Heart right ventricle (tissue), 16 donors: ENCODE results near the gene NHLH1. TPM values are rescaled to one million over a fixed set of nuclear protein-coding genes. Genes with fewer than 3 reads are reported as not detected.

Source experiments
- ATAC-seq, 8 donors: fragments of 200-7000 bp; cut with Tn5 transposase; one replicate each; pipeline ENCODE4 v1.9.1; 2020; ENCODE audit warnings: mild to moderate bottlenecking in 8 of 8, moderate library complexity in 8 of 8, moderate number of reproducible peaks in 1 of 8
- DNase-seq, 2 donors: peaks; one replicate each; pipeline ENCODE4 v3.0.0-alpha.2; 2020
- H3K27ac ChIP-seq, 10 donors: fragments of 200-600 bp; sonication (generic) in 2 of 10; one replicate each; pipeline versions ENCODE4 v1.5.0 to v1.8.0; 2020 to 2022; ENCODE audit warnings: mild to moderate bottlenecking in 3 of 10
- H3K27me3 ChIP-seq, 7 donors: fragments of 200-600 bp; one replicate each; pipeline ENCODE4 v1.8.0; 2021 to 2022; ENCODE audit warnings: mild to moderate bottlenecking in 2 of 7
- H3K36me3 ChIP-seq, 9 donors: fragments of 200-600 bp; sonication (generic) in 1 of 9; one replicate each; pipeline versions ENCODE4 v1.5.0 to v1.8.0; 2020 to 2022; ENCODE audit warnings: mild to moderate bottlenecking in 2 of 9
- H3K4me1 ChIP-seq, 9 donors: fragments of 200-600 bp; sonication (generic) in 1 of 9; one replicate each; pipeline versions ENCODE4 v1.5.0 to v1.8.0; 2020 to 2022; ENCODE audit warnings: mild to moderate bottlenecking in 4 of 9
- H3K4me3 ChIP-seq, 10 donors: fragments of 200-600 bp; sonication (generic) in 2 of 10; one replicate each; pipeline versions ENCODE4 v1.5.0 to v1.8.0; 2020 to 2022; ENCODE audit warnings: mild to moderate bottlenecking in 7 of 10, moderate library complexity in 2 of 10
- H3K9me3 ChIP-seq, 11 donors: fragments of 200-600 bp in 10 of 11; sonication (generic) in 2 of 11; one replicate each; pipeline versions ENCODE4 v1.5.0 to v1.8.0; 2013 to 2022; ENCODE audit warnings: mild to moderate bottlenecking in 2 of 11, control low read depth in 1 of 11, moderate library complexity in 1 of 11
- WGBS, 2 donors: extraction: QIAGEN DNeasy Blood & Tissue Kit; methylation state at CpG; one replicate each; pipeline ENCODE4 v1.1.7; 2013; ENCODE audit warnings: inconsistent platforms in 1 of 2; 5-methylcytosine and 5-hydroxymethylcytosine counted together
- intact Hi-C, 10 donors: fragments of 100-400 bp; cut with DNase I; formaldehyde crosslinking; loops; one replicate each; pipeline versions ENCODE4 v1.11.1 to v1.14.2; 2022
- polyA plus RNA-seq, 2 donors: library from polyadenylated mRNA; stranded (reverse); fragments of 200-250 nt; gene quantifications; one replicate each; pipeline ENCODE4 v1.2.3, GENCODE V29; 2013
- total RNA-seq, 10 donors: library from RNA; stranded (reverse); fragmentation: NEBNext Ultra II Directional in 3 of 10; extraction: Animal tissue kit (Norgen Biotek cat#: 25700) in 3 of 10; gene quantifications; one replicate each; pipeline versions ENCODE4 v1.2.1 to v1.2.4, GENCODE V29; 2021 to 2023
- TF ChIP-seq, protein P1 (sequence below), 9 donors: fragments of 200-600 bp; sonication (generic) in 2 of 9; IDR thresholded peaks; one replicate each; pipeline versions ENCODE4 v1.5.0 to v1.8.0; 2021 to 2022; ENCODE audit warnings: antibody characterized with exemption in 9 of 9, mild to moderate bottlenecking in 5 of 9, moderate library complexity in 1 of 9
- donor health status: Arrhythmogenic right ventricular cardiomyopathy.
- donor health status: ischemic (EF 13 %, LVEDD 7.1; RV severe dilation, severe dysfunction).
- donor health status: healthy with polysubstance abuse.
- donor health status: DM: no; HTN: yes; CAD: no.
- donor health status: DM: no; HTN: no; CAD: no.
- donor health status: ischemic (EF 25% LVEDD 6.9; RV normal size, moderate dysfunction).
- donor health status: ischemic (EF 25% LVEDD 5.7; RV mildly dilated, moderate dysfunction).
- donor health status: healthy.
- donor health status: DM: yes; HTN: yes; CAD: no.
- donor health status: Ischemic cardiomyopathy.
- donor health status: ischemic (EF 35%, LVEDD 5.7; RV mildly dilated, moderate dysfunction).
- donor health status: nonischemic (EF 11% LVEDD 7.7; RV severe dilation, severe dysfunction).
- donor health status: DM: yes; HTN: yes; CAD: no.
- donor health status: PGD.
- donor health status: ischemic (EF 29% LVEDD 5.4; RV normal size, mild dysfunction).
- donor health status: nonischemic (EF 23%, LVEDD 6.1; RV moderate dilation, normal function).

Gene NHLH1
- total and polyA plus RNA-seq, 12 donors: 0.06 to 0.12 (median 0.09) TPM; not detected in 9

DNA sequence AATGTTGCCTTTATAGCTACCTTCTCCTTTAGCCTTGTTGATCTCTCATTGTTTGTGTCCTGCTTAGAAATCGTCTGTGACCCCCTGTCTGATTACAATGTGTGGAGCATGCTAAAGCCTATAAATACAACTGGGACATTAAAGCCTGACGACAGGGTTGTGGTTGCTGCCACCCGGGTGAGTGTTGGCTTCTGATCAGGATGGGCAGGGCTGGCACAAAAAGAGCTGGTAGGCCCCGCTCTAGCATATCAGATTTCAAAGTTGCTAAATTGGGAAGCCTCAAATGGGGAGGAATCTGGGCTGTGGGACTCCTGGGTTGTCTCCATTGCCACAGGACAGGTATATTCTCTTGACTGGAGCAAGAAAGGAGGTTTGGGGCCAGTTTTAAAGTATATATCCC lies 15.2 kb upstream of the NHLH1 start:
- DNase-seq: peak; percentile 31 to 40
- ATAC-seq: peak; percentile 47 to 91 (median 74)
- 39 to 59% methylated on average over 4 of the region's 4 CpGs for WGBS, 2 donors
- Histone ChIP-seq H3K4me3 (no peak overlapping the region), H3K27me3 (no peaks in the 10 kb centered on the region), H3K9me3 (no peaks in the 10 kb centered on the region), H3K4me1 (peaks cover 0 to 17% (median 5%) of the 10 kb centered on the region in 9 donors), H3K36me3 (peaks cover 0 to 100% (median 83%) of the 10 kb centered on the region in 9 donors), H3K27ac (peak overlapping the region in 7 of 10 donors; percentile 4 to 67 (median 39))
- TF ChIP-seq, protein P1, sequence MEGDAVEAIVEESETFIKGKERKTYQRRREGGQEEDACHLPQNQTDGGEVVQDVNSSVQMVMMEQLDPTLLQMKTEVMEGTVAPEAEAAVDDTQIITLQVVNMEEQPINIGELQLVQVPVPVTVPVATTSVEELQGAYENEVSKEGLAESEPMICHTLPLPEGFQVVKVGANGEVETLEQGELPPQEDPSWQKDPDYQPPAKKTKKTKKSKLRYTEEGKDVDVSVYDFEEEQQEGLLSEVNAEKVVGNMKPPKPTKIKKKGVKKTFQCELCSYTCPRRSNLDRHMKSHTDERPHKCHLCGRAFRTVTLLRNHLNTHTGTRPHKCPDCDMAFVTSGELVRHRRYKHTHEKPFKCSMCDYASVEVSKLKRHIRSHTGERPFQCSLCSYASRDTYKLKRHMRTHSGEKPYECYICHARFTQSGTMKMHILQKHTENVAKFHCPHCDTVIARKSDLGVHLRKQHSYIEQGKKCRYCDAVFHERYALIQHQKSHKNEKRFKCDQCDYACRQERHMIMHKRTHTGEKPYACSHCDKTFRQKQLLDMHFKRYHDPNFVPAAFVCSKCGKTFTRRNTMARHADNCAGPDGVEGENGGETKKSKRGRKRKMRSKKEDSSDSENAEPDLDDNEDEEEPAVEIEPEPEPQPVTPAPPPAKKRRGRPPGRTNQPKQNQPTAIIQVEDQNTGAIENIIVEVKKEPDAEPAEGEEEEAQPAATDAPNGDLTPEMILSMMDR (IDR thresholded peaks at IDR 0.05): no peak
- intact Hi-C loops: no loop called here

DNA sequence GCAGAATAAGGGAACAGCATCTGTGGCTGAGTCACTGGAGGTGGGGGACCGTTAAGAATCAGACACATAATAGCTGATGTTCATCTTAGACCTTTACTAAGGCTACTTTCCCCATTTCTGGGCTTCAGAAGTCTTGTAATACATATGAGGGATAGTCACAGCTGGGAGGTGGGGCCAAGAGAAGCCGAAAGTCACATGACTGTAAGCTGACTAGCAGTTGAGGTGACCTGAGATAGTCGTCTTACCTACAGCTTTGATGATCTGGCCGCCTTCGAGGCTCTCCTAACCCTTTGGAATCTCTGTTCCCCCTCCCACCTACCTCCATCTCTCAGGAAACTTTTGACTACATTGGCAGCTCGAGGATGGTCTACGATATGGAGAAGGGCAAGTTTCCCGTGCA lies 14.3 kb upstream of the NHLH1 start:
- peaks cover 0 to 100% (median 92%) of the 10 kb centered on the region in 9 donors for H3K36me3 ChIP-seq
- peaks cover 0 to 17% (median 4%) of the 10 kb centered on the region in 9 donors for H3K4me1 ChIP-seq
- no peaks in the 10 kb centered on the region for H3K9me3 ChIP-seq
- WGBS, 2 donors: 88 to 89% methylated on average over 8 of the region's 8 CpGs
- peak overlapping the region in 2 of 10 donors; percentile 39 to 51 for H3K27ac ChIP-seq
- DNase-seq (no peak), ATAC-seq (no peak)
- H3K4me3 ChIP-seq: no peak overlapping the region
- TF ChIP-seq, protein P1 (IDR thresholded peaks at IDR 0.05): no peak
- H3K27me3 ChIP-seq: no peaks in the 10 kb centered on the region
- intact Hi-C loops: no loop called here

DNA sequence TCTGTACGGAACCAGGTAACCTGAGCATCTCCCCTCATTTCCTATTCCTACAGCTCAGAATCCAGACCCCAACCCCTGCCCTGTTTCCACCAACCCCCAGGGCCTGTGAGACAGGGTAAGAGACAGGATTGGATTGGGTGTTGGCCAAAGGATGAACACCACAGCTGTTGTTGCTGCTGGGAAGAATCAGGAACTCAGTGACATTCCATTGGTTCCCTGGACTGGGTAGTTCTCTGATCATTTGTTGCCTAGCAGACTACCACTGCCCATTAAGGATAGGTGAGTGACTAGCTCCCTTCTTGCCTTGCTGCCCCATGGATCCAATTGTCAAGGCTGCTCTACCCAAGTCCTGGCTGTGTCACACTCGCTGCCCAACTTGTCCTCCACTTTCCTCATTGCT lies 13.6 kb upstream of the NHLH1 start:
- Histone ChIP-seq H3K4me1 (peaks cover 0 to 17% (median 4%) of the 10 kb centered on the region in 9 donors), H3K4me3 (no peak overlapping the region), H3K27me3 (no peaks in the 10 kb centered on the region), H3K27ac (no peak overlapping the region), H3K36me3 (peaks cover 0 to 100% (median 93%) of the 10 kb centered on the region in 9 donors), H3K9me3 (no peaks in the 10 kb centered on the region)
- ATAC-seq (no peak), DNase-seq (no peak)
- 93 to 97% methylated on average over 2 of the region's 2 CpGs for WGBS, 2 donors
- intact Hi-C loops: no loop called here
- TF ChIP-seq, protein P1 (IDR thresholded peaks at IDR 0.05): no peak

DNA sequence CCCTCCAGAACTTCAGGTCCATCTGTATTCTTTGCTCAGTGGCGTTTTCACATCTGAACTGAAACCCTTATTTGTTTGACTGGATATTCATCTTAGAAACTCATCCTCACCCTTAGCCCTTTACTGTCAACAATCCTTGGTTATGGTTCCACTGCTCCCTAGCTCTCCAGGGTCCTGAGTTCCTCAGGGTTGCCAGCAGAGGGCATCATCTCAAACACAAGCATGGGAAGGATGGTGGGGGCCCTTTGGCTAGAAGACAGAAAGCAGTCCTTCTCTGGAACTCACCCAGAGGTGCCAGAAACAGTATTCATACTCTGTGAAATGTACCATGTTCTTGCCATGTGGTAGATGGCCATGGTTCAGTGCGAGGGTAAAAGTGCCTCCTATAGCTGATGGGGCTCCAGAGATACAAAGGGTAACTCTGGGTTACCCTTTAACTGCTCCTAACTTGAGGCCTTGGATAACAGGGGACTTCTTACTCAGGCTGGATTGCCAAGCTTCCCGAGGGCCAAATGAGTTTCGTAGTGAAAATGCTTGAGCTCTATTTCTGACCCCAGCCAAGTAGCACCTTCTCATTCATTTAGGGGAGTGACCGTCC lies 12.4 kb upstream of the NHLH1 start:
- no peaks in the 10 kb centered on the region for H3K9me3 ChIP-seq
- ATAC-seq (peak in 1 of 8 donors; percentile 34), DNase-seq (no peak)
- TF ChIP-seq, protein P1 (IDR thresholded peaks at IDR 0.05): peak in 7 of 9 donors; percentile 31 to 53 (median 41)
- intact Hi-C loops: no loop called here
- H3K4me3 ChIP-seq: no peak overlapping the region
- peaks cover 0 to 17% (median 4%) of the 10 kb centered on the region in 9 donors for H3K4me1 ChIP-seq
- 68 to 79% methylated on average over 5 of the region's 5 CpGs for WGBS, 2 donors
- no peaks in the 10 kb centered on the region for H3K27me3 ChIP-seq
- H3K27ac ChIP-seq: no peak overlapping the region
- H3K36me3 ChIP-seq: peaks cover 0 to 100% (median 88%) of the 10 kb centered on the region in 9 donors
